GM19023 (cell line): ENCODE results near the gene MGRN1.
"Not testable (repeated sequence)": the region's sequence is repeated elsewhere in the genome, so short reads cannot be mapped to it uniquely, and the experiment has no call there.

Experiments used
- ATAC-seq: cut with Tn5 transposase; IDR thresholded peaks from one replicate; pipeline ENCODE4 v1.9.1; 2021; ENCODE audit warnings: mild to moderate bottlenecking, moderate library complexity; ENCODE audit not compliant: unreplicated experiment

MGRN1 gene

GRCh38 chr16:4649744-4650442, 25.3 kb downstream of the MGRN1 start:
- ATAC-seq, result no peak

DNA sequence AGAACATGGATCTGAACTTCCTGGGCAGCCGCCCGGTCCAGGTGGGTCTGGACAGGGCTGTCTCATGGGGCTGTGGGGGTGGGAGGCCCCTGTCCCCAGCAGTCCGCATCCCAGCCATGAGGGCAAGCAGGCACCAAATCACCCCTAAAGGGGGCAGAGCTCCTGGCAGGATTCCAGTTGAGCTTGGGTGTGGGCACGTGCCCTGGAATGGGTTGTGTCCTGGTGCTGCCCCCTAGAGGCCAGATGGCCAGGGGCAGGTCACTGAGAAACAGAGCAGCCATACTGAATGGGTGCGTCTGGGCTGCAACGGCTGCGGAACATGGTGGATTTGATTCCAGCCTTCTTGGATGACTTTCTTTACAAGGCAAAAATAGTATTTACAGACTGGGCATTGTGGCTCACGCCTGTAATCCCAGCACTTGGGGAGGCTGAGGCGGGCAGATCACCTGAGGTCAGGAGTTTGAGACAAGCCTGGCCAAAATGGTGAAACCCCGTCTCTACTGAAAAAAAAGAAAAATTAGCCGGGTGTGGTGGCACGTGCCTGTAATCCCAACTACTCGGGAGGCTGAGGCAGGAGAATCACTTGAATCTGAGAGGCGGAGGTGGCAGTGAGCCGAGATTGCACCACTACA, 25.9 kb downstream of the MGRN1 start:
- ATAC-seq, result not testable (repeated sequence)

- no peak for ATAC-seq
These were observed 27.2 kb downstream of the MGRN1 start for GRCh38 chr16:4651827-4652226.

- no peak for ATAC-seq
These were observed 27.9 kb downstream of the MGRN1 start for GRCh38 chr16:4652561-4652960.

DNA sequence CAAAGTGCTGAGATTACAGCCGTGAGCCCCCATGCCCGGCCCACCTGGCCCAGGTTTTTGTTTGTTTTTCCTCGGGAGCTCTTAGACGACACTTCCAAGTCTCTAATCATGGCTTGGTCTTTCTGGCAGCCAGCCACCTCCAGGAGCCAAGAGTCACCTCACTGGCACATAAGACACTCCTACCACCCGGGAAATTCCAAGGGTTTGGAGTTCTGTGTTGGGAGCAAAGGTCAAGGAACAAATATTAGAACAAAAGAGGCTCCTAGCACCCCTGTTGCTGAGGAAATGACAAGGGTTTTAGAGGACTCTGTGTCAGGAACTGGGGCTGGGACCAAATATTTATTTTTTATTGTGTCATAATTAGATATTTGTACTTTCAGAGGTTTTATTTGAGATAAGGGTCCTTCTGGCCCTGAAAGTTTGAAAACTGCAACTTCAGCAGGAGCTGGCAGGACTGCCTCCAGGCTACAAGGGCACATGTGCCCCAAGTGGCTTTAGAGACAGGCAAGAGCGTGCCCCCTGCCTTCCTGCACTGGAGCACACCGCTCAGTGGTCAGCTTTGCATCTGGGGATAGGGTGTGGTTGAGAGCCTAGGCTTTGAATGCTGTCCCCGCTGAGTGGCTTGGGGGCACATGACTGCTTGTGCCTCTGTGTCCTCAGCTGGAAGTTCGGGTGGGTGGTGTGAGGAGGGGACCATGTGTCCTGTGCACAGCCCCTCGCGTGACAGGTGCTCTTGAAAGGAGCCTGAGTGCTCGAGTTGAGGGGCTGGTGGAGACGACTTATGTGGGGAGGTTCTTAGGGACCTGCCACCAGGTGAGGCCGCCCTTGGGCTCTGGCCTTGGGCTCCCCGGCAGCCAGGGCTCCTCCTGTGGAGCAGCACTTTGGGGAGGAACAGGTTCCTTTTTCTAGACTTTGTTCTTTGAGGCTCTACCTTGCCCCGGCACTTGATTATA, 29.7 kb downstream of the MGRN1 start:
- ATAC-seq, result no peak

GRCh38 chr16:4654964-4655590, 30.5 kb downstream of the MGRN1 start:
- no peak for ATAC-seq

DNA sequence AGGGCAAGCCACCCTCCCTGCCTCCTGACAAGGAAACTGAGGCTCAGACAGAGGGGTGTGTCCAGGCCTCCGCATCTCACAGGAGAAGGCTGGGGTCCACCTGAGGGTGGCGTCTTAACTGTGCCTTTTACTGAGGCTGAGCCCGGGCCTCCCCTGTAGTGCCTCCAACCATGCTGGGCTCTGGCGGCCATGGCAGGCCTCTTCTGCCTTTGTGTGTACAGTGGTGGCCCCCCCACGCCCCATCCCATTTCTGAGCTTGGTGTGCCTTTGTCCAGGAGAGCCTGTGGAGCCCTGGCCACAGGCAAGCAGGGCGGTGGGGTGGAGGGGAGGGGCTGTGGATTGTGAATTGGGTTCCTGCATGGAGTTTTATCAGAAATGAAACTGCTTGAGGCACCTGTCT, 31.2 kb downstream of the MGRN1 start:
- ATAC-seq, result no peak

GRCh38 chr16:4656221-4656620, 31.6 kb downstream of the MGRN1 start:
- ATAC-seq, result no peak

GRCh38 chr16:4656695-4657686, 32.4 kb downstream of the MGRN1 start:
- ATAC-seq, result no peak

DNA sequence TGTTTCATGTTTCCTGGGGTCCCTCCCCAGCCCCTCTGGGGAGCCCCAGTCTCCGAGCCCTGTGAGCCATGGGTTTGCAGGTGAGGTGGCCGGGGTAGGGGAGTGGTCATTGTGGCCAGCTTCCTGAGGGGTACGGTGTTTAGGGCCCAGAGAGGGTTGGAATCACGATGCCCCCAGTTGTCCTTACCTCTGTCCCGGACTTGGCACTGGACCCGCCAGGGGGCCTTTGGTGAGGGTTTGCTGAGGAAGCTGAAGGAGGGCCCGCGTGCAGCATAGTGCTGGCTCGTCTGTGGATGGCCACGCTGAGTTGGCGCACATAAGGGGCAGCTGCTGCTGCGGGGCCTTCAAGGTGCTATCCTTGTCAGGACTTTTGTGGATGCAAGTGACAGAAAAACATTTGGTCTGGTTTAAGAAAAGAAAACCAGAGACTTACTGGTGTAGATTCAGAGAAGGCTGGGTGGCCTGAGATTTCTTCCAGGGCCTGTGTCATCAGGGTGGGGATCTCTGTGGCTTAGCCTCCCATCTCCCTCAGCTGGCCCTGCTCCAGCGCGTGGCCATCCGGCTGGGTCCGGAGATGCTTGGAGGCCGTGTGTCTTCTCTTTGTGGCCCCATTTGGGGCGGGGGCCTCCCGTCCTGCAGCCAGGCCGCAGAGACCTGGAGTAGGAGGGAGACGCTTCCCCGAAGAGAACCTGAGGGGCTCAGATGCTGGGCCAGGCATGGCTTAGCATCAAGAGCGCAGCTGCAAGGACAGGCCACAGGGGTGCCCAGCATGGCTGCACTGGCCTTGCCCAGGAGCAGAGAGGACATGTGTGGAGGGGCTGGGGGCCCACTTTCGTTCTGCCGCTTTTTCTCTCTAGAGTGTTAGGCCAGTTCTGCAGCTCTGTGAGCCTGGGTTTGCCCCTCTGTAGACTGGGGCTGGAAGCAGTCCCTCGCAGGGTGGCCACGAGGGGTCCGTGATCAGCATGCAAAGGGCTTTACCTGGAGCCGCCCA, 35.0 kb downstream of the MGRN1 start:
- ATAC-seq, result no peak

GRCh38 chr16:4660454-4661007, 35.9 kb downstream of the MGRN1 start:
- ATAC-seq, result no peak

- no peak for ATAC-seq
These were observed 37.0 kb downstream of the MGRN1 start for GRCh38 chr16:4661661-4662060.

DNA sequence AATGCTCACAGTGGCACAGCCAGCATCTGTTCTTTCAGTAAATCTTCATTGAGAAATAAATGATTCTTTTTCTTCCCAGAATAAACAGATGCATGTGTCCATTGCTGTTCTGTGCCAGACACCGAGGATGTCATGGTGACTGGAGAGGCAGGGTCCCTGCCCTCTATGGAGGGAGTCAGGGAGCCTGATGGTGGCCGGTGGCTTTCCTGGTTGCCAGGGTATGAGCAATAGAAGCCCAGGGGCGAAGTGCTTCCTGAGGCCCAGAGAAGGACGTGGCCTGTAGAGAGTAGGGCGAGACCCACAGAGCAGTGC, 38.8 kb downstream of the MGRN1 start:
- no peak for ATAC-seq

DNA sequence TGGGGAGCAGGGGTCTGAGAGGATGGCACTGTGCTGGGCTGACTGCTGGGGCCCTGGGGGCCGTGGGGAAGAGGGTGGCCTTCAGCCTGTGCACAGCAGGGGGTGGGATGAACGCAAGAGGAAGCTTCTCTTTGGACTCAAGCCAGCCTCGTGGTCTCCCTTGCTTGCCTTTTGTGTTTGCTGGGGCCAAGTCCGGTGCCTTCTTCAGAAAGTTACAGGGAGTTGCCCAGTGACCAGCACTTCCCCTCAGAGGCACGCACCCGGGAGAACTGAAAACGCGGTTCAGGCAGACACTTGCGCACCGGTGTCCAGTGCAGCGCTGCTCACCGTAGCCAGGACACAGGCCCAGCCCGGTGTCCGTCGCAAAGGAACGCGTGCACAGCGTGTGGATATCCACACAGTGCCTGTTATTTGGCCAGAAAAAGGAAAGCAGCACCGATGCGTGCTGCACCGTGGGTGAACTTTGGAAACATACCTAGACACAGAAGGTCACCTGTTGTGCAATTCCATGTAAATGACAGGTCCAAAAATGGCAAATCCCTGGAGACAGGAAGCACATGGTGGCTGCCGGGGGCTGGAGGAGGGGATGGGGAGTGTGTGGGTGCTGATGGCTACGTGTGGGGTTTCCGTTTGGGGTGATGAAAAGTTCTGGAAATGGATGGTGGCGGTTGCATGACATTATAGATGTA, 39.3 kb downstream of the MGRN1 start:
- no peak for ATAC-seq

- no peak for ATAC-seq
These were observed 40.2 kb downstream of the MGRN1 start for GRCh38 chr16:4664538-4665418.

DNA sequence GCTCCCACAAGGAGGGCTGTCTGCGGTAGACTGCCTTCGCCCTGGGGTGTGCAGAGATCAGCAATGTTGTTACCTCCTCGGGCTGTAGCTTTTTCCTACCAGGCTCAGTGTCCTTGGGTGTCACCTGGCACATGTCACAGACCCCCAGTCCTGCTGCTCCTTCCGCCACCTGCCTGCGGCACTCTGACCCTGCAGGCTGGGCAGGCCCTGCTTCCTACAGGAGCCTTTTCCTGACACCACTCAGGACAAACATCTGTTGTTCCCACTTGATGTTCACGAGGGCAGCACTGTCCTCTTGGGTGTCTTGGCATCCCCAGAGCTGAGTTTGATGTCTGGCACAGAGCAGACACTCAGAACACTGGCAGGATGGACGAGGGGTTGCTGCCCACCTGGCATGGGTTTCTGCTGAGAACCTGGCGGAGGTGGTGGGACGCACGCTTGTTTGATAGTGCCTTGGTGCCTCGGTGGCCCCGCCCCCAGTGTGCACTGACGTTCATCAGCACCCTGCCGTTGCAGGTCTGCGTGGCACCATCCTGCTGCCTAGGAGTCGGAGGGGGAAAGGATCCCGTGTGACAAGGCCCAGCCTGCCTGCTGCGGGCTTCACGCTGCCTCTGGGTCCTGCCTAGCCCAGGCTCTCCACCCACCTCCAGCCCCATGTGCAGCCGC, 42.0 kb downstream of the MGRN1 start:
- ATAC-seq, result no peak
